Loucy (cell line): Measurements from ENCODE around the gene MRTFA.

Source experiments
- H2AFZ ChIP-seq: fragments of 200-600 bp; sonication (generic); 2 replicates; pipeline ENCODE4 v1.6.0; 2016; ENCODE audit warnings: antibody characterized with exemption, mild to moderate bottlenecking, low read length, moderate library complexity
- H3F3A ChIP-seq: fragments of 200-600 bp; 2 replicates; pipeline ENCODE4 v1.6.0; 2016; ENCODE audit warnings: antibody characterized with exemption, low read depth, mild to moderate bottlenecking
- H3K27me3 ChIP-seq: fragments of 200-600 bp; sonication (generic); 2 replicates; pipeline ENCODE4 v1.6.1; 2014; ENCODE audit warnings: low read length, mild to moderate bottlenecking; ENCODE audit not compliant: insufficient read depth, poor library complexity, severe bottlenecking
- H3K36me3 ChIP-seq: fragments of 200-600 bp; sonication (generic); 2 replicates; pipeline ENCODE4 v1.6.1; 2016; ENCODE audit warnings: low read length; ENCODE audit not compliant: insufficient read depth
- H3K4me1 ChIP-seq: fragments of 200-600 bp; sonication (generic); 2 replicates; pipeline ENCODE4 v1.5.1; 2014; ENCODE audit warnings: low read length, mild to moderate bottlenecking; ENCODE audit not compliant: insufficient read depth, poor library complexity, severe bottlenecking
- H3K4me2 ChIP-seq: fragments of 200-600 bp; sonication (generic); 2 replicates; pipeline ENCODE4 v1.6.0; 2014; ENCODE audit warnings: antibody characterized with exemption, low read length, low read depth, mild to moderate bottlenecking; ENCODE audit not compliant: poor library complexity, severe bottlenecking
- H3K4me3 ChIP-seq: fragments of 200-600 bp; sonication (generic); 2 replicates; pipeline ENCODE4 v1.5.1; 2014; ENCODE audit warnings: low read length, mild to moderate bottlenecking, mixed read lengths; ENCODE audit not compliant: poor library complexity, severe bottlenecking
- H3K79me2 ChIP-seq: fragments of 200-600 bp; sonication (generic); 2 replicates; pipeline ENCODE4 v1.6.1; 2014; ENCODE audit warnings: low read length; ENCODE audit not compliant: insufficient read depth
- H3K9ac ChIP-seq: fragments of 200-600 bp; sonication (generic); 2 replicates; pipeline ENCODE4 v1.6.0; 2014; ENCODE audit warnings: mild to moderate bottlenecking, low read depth, low read length, moderate library complexity; ENCODE audit not compliant: poor library complexity, severe bottlenecking
- H3K9me2 ChIP-seq: fragments of 200-600 bp; sonication (generic); replicated peaks from 2 replicates; pipeline ENCODE4 v1.6.1; 2016; ENCODE audit warnings: low read depth, low read length, mixed read lengths
- H3K9me3 ChIP-seq: fragments of 200-600 bp; sonication (generic); 2 replicates; pipeline ENCODE4 v1.6.1; 2014; ENCODE audit warnings: mild to moderate bottlenecking, antibody characterized with exemption, low read length, low read depth; ENCODE audit not compliant: insufficient read depth
- H4K20me1 ChIP-seq: fragments of 200-600 bp; sonication (generic); 2 replicates; pipeline ENCODE4 v1.6.0; 2014; ENCODE audit warnings: antibody characterized with exemption, low read length, mild to moderate bottlenecking; ENCODE audit not compliant: insufficient read depth, poor library complexity, severe bottlenecking
- EZH2phosphoT487 ChIP-seq: fragments of 200-600 bp; IDR thresholded peaks from 2 replicates; pipeline ENCODE4 v1.6.1; 2018; ENCODE audit warnings: antibody characterized with exemption, mild to moderate bottlenecking, moderate library complexity, borderline replicate concordance
- TF ChIP-seq, protein P1 (sequence below): fragments of 200-600 bp; sonication (generic); conservative IDR thresholded peaks from 2 replicates; pipeline ENCODE4 v1.5.1; 2014; ENCODE audit warnings: mild to moderate bottlenecking, antibody characterized with exemption, low read length

The MRTFA gene

DNA sequence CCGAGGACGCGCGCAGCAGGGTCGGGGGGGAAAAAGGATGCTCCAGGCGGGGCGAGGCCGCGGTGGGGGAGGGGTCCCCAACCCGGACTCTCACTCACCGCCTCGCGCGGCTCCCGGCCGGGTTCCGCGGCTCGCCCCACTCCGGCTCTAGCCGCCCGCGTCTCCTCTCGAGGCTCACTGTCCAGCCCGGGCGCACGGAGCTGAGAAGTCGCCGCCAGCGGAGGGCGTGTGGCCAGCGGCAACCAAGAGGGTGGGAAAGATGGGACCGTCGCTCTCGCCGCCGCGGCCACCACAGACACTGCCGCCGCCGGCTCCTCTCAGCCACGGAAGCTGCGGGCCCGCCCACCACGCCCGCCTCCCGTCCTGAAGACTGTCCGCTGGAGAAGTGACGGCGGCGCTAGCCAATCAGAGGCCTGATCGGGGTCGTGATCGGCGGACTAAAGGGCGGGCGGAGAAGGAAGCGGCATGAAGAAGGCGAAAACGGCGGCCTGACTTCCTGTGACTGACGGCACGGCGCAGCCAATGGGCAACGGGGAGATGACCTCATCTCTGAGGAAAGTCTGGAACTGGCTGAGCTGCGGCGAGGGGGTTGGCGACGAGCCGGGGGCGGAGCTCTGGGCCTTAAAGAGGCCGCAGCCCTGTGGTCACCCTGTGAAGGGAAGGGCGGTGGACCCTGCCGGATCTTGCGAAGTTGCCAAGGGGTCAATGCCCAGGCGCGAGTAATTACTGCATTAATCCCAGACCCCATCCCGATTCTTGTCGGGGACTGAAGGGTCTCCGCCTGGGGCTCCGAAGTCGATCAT is at the start of gene MRTFA:
TSS of gene MRTFA (minus strand) at position 340 of the 803 bp plus-strand sequence.
- Histone ChIP-seq H3K79me2 (peaks cover 47% of the 10 kb centered on the region), H3K27me3 (no peaks in the 10 kb centered on the region), H3K9ac (peak within 1 kb of the TSS; percentile 77), H3K4me1 (peaks cover 32% of the 10 kb centered on the region), H4K20me1 (peaks cover 28% of the 10 kb centered on the region), H3K4me2 (peak within 1 kb of the TSS; percentile 99), H3K9me2 (no peaks in the 10 kb centered on the region), H3K9me3 (no peaks in the 10 kb centered on the region), H3K4me3 (peak within 1 kb of the TSS; percentile 84), H2AFZ (peak within 1 kb of the TSS; percentile 85), H3F3A (no peaks in the 10 kb centered on the region), H3K36me3 (no peaks in the 10 kb centered on the region)
- TF ChIP-seq EZH2phosphoT487, result no peak
- TF ChIP-seq, protein P1, sequence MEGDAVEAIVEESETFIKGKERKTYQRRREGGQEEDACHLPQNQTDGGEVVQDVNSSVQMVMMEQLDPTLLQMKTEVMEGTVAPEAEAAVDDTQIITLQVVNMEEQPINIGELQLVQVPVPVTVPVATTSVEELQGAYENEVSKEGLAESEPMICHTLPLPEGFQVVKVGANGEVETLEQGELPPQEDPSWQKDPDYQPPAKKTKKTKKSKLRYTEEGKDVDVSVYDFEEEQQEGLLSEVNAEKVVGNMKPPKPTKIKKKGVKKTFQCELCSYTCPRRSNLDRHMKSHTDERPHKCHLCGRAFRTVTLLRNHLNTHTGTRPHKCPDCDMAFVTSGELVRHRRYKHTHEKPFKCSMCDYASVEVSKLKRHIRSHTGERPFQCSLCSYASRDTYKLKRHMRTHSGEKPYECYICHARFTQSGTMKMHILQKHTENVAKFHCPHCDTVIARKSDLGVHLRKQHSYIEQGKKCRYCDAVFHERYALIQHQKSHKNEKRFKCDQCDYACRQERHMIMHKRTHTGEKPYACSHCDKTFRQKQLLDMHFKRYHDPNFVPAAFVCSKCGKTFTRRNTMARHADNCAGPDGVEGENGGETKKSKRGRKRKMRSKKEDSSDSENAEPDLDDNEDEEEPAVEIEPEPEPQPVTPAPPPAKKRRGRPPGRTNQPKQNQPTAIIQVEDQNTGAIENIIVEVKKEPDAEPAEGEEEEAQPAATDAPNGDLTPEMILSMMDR, result no peak

DNA sequence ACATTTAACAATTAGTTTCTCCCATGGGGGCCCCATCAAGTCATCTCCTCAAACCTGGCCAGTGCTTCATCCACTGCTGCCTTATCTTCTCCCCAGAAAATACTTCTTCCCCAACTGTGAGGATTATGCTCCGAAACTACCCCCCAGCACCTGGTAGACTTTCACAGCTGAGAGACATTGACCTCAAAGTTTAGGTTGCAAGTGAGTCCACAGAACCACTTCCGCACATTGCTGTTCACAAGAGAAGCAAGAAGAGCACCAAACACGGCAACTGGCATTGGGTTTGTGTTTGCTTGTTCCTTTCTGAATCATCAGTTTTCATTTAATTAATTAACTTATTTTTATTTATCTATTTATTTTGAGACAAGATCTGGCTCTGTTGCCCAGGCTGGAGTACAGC is 48.9 kb upstream of the MRTFA start:
- Histone ChIP-seq H3K9ac (peak overlapping the region; percentile 76), H3K4me2 (peak overlapping the region; percentile 86)
- TF ChIP-seq EZH2phosphoT487, result no peak
- TF ChIP-seq, protein P1, result no peak

DNA sequence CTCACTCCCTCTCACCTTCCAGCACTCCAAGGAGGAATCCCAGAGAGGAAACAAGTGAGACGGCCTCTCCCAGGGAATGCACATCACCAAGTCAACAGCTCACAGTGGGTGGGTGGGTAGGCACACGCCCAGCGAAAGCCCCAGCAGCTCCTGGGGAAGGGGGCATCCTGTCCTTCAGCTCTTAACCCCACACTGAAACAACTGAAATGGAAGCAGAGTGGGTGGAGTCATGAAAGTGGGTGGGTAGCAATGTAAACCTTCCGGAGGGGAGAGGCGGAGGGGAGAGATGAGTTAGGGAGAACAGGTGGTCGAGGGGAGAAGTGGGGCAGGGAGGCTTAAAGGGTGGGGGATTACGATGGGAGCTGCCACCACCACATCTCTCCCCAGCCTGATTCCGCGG is 48.2 kb upstream of the MRTFA start:
- peak overlapping the region; percentile 75 for H3K4me3 ChIP-seq
- H3K79me2 ChIP-seq, result no peaks in the 10 kb centered on the region
- peak overlapping the region; percentile 86 for H3K4me2 ChIP-seq
- peaks cover 17% of the 10 kb centered on the region for H3K4me1 ChIP-seq
- TF ChIP-seq EZH2phosphoT487, result no peak
- TF ChIP-seq, protein P1, result no peak
- H3F3A ChIP-seq, result no peaks in the 10 kb centered on the region
- H3K9ac ChIP-seq, result peak overlapping the region; percentile 76
- H3K36me3 ChIP-seq, result no peaks in the 10 kb centered on the region
- no peaks in the 10 kb centered on the region for H3K27me3 ChIP-seq
- H3K9me2 ChIP-seq, result no peaks in the 10 kb centered on the region
- H2AFZ ChIP-seq, result peak overlapping the region; percentile 73
- H3K9me3 ChIP-seq, result no peaks in the 10 kb centered on the region
- H4K20me1 ChIP-seq, result no peaks in the 10 kb centered on the region

More for the DNA sequence above, 48.9 kb upstream of the MRTFA start:
- Histone ChIP-seq H2AFZ (peak overlapping the region; percentile 73), H3K4me1 (peaks cover 17% of the 10 kb centered on the region), H3K9me3 (no peaks in the 10 kb centered on the region), H3K79me2 (no peaks in the 10 kb centered on the region), H3K4me3 (peak overlapping the region; percentile 75), H3K9me2 (no peaks in the 10 kb centered on the region), H4K20me1 (no peaks in the 10 kb centered on the region), H3F3A (no peaks in the 10 kb centered on the region), H3K36me3 (no peaks in the 10 kb centered on the region), H3K27me3 (no peaks in the 10 kb centered on the region)
